Stomach smooth muscle (tissue), 2 donors: ENCODE measurements around the gene SMTNL2.

Source experiments
- H3K27ac ChIP-seq: one replicate; pipeline ENCODE4 v1.7.0; 2013; ENCODE audit warnings: mild to moderate bottlenecking, low read length, inconsistent platforms
- H3K27me3 ChIP-seq, 2 donors: one replicate each; pipeline ENCODE4 v1.7.0; 2013; ENCODE audit warnings: low read length in 2 of 2; ENCODE audit not compliant: insufficient read depth in 2 of 2, control insufficient read depth in 1 of 2
- H3K36me3 ChIP-seq, 2 donors: one replicate each; pipeline ENCODE4 v1.7.0; 2013; ENCODE audit warnings: low read length in 2 of 2; ENCODE audit not compliant: control insufficient read depth in 2 of 2, insufficient read depth in 2 of 2
- H3K4me1 ChIP-seq: one replicate; pipeline ENCODE4 v1.7.0; 2013; ENCODE audit warnings: low read length; ENCODE audit not compliant: control insufficient read depth, insufficient read depth
- H3K4me3 ChIP-seq, 2 donors: one replicate each; pipeline ENCODE4 v1.7.0; 2013; ENCODE audit warnings: low read length in 2 of 2
- H3K9ac ChIP-seq, 2 donors: one replicate each; pipeline ENCODE4 v1.7.0; 2013; ENCODE audit warnings: low read length in 2 of 2, mild to moderate bottlenecking in 1 of 2
- H3K9me3 ChIP-seq, 2 donors: one replicate each; pipeline ENCODE4 v1.7.0; 2013; ENCODE audit warnings: low read length in 2 of 2; ENCODE audit not compliant: control insufficient read depth in 2 of 2
- donor health status: healthy.
- donor health status: Pancreatic carcinoma.

SMTNL2 gene

DNA sequence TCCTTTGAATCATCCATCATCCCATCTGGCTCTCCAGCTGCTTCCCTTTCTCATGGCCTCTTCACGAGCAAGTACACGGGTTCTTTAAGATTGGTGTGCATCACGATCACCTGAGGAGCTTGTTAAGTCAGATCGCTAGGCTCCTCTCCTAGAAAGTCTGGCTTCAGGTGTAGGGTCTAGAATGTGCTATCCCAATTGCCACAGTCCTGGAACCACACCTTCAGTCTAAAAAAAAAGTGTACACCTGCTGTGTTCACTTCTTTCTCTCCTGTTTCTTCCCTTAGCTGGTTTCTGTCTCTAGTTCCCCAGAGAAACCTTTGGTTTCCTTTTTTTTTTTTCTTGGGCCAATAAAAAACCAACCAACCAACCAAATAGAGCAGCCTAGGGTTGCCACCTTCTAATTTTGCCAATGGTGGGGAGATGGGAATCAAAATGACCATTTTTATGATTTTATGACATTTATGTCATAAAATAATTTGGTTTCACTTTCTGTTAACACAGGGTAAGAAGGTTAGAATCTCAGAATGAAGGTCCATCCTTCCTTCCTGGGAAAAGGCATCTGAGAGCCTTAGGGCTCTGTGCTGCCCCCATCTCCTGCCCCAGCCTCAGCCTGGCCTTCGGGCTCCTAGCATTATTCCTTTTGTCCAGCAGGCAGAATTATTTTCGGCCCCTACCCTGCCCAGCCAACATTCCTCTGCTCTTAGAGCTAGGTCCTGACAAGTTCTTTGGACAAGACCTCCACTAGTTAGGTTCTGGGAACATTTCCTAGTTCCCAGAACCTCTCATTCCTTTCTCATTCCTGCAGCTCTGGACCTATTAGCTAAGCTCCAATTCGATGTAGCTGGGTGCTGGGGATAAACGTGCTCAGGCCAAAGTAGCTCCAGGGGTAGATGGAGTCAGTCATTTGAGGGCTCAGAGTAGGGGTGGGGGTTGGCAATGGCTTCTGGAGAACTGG lies 22.0 kb upstream of the SMTNL2 start:
- Histone ChIP-seq H3K27me3 (peaks cover 3 to 6% of the 10 kb centered on the region in 2 donors), H3K9me3 (no peaks in the 10 kb centered on the region), H3K36me3 (no peaks in the 10 kb centered on the region), H3K27ac (no peak overlapping the region), H3K4me1 (no peaks in the 10 kb centered on the region), H3K4me3 (no peak overlapping the region), H3K9ac (no peak overlapping the region)

DNA sequence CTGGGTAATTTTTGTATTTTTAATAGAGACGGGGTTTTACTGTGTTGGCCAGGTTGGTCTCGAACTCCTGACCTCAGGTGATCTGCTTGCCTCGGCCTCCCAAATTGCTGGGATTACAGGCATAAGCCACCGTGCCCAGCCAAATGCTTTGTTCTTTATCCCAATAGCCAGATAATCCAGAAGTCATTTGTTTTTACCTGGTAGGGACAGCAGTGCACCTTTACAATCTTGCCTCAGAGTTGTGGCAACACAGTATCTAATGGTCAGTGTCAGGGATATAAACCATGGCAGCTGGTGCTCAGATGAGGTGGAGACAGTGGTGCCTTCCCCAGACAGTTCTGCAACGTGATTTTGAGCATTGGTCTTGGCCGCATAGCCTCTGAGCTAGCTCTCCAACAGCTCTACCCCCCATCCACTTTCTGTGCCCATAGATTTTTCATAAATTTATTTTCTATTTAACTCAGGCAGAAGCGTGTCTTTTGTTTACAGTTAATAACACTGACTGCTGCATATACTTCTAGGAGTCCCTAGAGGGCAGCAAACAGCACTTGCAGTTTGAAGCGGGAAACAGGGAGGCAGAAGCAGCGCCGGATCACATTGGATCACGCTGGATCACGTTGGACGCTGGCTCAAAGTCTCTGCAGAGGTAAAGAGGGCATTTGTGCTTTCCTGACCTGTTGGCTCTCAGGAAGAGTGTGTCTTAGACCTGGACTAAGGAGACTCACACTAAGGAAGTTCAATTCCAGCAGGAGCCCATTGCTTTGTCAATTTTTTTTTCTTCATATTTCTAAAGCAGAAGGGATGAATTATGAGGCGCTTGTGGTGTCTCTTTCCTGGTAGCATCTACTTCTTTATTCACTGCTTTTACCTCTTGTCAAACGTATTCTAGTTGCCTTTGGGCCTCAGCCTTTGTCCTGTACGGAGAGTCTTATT lies 18.9 kb upstream of the SMTNL2 start:
- Histone ChIP-seq H3K27me3 (peaks cover 5 to 6% of the 10 kb centered on the region in 2 donors), H3K27ac (no peak overlapping the region), H3K36me3 (no peaks in the 10 kb centered on the region), H3K4me3 (peak overlapping the region in 1 of 2 donors; percentile 40), H3K9me3 (no peaks in the 10 kb centered on the region), H3K9ac (no peak overlapping the region), H3K4me1 (no peaks in the 10 kb centered on the region)

DNA sequence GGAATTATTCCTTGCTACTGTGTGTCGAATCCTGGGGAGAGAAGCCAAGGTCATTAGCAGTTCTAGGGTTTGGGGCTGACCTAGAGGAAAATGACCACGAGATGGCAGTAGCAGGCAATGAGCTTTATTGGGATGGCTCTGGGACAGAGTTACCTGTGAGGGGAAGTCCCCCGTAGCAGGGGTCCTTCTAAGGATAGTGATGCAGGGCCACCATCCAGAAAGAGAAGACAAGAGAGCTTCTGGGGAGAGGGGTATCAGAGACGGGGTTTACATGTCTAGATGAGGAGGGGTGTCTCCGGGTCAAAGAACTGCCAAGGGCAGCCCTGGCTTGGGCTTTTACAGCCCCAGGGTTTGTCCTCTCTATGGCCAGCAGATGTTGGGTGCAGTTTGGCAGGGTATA lies 17.5 kb upstream of the SMTNL2 start:
- no peaks in the 10 kb centered on the region for H3K36me3 ChIP-seq
- no peak overlapping the region for H3K4me3 ChIP-seq
- H3K9ac ChIP-seq, result no peak overlapping the region
- no peak overlapping the region for H3K27ac ChIP-seq
- peaks cover 10 to 12% of the 10 kb centered on the region in 2 donors for H3K27me3 ChIP-seq
- H3K4me1 ChIP-seq, result no peaks in the 10 kb centered on the region
- H3K9me3 ChIP-seq, result no peaks in the 10 kb centered on the region

DNA sequence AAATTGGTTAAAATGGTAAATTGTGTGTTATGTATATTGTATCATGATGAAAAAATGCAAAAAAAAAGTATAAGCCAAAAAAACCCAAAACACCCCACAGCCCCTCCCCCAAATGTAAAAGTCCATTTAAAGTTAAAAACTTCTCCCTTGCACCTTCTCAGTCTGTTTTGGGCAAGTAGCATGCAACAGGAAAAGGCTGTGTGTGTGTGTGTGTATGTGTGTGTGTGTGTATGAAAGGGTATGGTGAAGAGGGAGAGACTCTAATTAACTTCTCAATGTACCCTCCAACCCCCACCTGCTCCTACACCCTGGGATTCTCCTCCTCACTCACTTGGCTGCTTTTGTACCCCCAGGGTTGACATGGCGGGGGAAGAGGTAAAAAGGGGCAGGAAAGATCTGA lies 14.7 kb upstream of the SMTNL2 start:
- Histone ChIP-seq H3K36me3 (no peaks in the 10 kb centered on the region), H3K9ac (no peak overlapping the region), H3K4me1 (no peaks in the 10 kb centered on the region), H3K27ac (no peak overlapping the region), H3K9me3 (no peaks in the 10 kb centered on the region), H3K27me3 (peaks cover 6 to 7% of the 10 kb centered on the region in 2 donors), H3K4me3 (no peak overlapping the region)

DNA sequence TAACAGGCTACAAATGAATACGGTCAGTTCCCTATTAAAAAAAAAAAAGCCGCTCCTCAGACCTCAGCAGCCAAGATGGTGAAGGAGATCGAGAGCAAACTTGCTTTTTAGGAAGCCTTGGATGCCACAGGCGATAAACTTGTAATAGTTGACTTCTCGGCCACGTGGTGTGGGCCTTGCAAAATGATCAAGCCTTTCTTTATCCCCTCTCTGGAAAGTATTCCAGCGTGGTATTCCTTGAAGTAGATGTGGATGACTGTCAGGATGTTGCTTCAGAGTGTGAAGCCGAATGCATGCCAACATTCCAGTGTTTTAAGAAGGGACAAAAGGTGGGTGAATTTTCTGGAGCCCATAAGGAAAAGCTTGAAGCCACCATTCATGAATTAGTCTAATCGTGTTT lies 12.2 kb upstream of the SMTNL2 start:
- Histone ChIP-seq H3K9me3 (no peaks in the 10 kb centered on the region), H3K4me3 (no peak overlapping the region), H3K27me3 (peaks cover 6 to 7% of the 10 kb centered on the region in 2 donors), H3K9ac (no peak overlapping the region), H3K36me3 (no peaks in the 10 kb centered on the region), H3K4me1 (no peaks in the 10 kb centered on the region), H3K27ac (no peak overlapping the region)

DNA sequence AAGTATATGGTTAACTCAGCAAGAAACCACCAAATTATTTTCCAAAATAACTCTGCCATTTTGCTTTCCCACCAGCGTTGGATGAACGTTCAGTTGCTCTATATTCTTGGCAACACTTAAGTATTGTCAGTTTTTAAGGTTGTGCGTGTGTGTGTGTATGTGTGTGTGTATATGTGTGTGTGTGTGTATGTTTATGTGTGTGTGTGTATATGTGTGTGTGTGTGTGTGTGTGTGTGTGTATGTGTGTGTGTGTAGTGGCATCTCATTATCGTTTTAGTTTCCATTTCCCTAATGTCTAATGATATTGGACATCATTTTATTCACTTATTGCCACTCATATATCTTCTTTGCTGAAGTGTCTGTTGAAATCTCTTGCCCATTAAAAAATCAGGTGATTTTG lies 11.2 kb upstream of the SMTNL2 start:
- Histone ChIP-seq H3K27ac (no peak overlapping the region), H3K4me3 (no peak overlapping the region), H3K9ac (no peak overlapping the region), H3K36me3 (no peaks in the 10 kb centered on the region), H3K9me3 (no peaks in the 10 kb centered on the region), H3K27me3 (peaks cover 6 to 7% of the 10 kb centered on the region in 2 donors), H3K4me1 (no peaks in the 10 kb centered on the region)

DNA sequence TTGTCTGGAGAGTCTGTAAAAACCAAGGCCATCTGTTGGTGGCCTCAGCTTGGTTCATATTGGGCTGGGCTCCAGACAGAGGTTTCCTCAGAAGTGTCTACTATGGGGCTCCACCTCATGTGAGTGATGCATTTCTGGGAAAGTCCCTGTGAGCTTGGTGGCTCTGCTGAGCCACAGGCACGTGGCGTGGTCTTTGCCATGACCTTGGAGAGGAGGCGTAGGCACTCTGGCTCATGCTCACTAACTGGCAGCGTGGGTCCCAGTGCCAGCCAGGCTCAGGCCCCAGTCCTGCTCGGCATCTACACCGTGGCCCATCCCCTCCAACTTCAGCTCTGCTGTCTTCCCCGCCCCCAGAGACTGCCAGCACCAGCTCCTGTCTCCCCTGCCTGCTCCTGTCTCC lies 10.7 kb upstream of the SMTNL2 start:
- no peak overlapping the region for H3K4me3 ChIP-seq
- no peak overlapping the region for H3K27ac ChIP-seq
- H3K9me3 ChIP-seq, result no peaks in the 10 kb centered on the region
- no peaks in the 10 kb centered on the region for H3K4me1 ChIP-seq
- no peaks in the 10 kb centered on the region for H3K36me3 ChIP-seq
- no peak overlapping the region for H3K9ac ChIP-seq
- peaks cover 6 to 7% of the 10 kb centered on the region in 2 donors for H3K27me3 ChIP-seq

DNA sequence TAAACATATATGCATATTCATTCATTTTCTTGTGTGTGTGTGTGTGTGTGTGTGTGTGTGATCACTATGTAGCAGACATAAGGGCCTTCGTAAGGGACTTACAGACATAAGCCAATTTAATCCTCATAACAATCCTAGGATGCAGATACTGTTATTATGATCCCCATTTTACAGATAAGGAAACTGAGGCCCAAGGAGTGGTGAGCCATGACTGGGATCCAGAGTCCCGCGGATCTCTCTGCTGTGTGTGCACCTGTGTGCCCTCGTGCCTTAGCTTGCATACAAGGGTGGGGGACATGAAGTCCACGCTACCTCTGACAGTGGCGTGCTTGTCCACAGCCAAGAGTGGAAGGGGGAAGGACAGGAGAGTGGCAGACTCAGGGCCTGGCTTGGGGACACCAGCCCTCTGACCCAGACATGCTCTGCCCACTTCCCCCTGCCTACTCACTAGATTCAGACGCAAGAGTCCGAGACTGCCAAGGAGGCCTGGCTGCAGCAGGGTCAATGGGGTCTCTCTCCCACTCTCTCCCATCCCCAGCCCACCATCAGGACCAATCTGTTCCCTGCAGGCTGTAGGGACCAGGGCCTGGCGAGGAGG lies 9.8 kb upstream of the SMTNL2 start:
- Histone ChIP-seq H3K36me3 (no peaks in the 10 kb centered on the region), H3K4me3 (no peak overlapping the region), H3K27me3 (peaks cover 6 to 7% of the 10 kb centered on the region in 2 donors), H3K9ac (no peak overlapping the region), H3K9me3 (no peaks in the 10 kb centered on the region), H3K4me1 (no peaks in the 10 kb centered on the region), H3K27ac (no peak overlapping the region)

DNA sequence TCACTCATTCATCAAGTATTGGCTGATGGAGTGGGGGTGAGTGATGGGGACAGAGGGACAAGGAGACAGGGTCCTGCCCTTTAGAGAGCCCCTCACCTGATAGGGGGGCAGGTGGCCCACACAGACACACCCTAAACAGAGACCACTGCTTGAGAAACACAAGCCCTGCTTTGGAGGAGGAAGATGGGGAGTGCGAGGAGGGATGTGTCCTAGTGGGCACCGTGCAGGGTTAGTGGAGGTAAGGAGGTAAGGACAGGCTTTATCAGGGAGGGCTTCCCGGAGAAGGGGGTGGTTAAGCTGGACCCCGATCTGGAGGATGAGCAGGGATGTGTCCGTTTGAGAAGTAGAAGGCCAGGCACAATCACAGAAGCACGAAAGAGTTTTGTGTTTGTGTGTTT lies 8.2 kb upstream of the SMTNL2 start:
- Histone ChIP-seq H3K4me1 (no peaks in the 10 kb centered on the region), H3K36me3 (no peaks in the 10 kb centered on the region), H3K4me3 (no peak overlapping the region), H3K9ac (no peak overlapping the region), H3K27me3 (peaks cover 2% of the 10 kb centered on the region in 2 donors), H3K9me3 (no peaks in the 10 kb centered on the region), H3K27ac (no peak overlapping the region)

DNA sequence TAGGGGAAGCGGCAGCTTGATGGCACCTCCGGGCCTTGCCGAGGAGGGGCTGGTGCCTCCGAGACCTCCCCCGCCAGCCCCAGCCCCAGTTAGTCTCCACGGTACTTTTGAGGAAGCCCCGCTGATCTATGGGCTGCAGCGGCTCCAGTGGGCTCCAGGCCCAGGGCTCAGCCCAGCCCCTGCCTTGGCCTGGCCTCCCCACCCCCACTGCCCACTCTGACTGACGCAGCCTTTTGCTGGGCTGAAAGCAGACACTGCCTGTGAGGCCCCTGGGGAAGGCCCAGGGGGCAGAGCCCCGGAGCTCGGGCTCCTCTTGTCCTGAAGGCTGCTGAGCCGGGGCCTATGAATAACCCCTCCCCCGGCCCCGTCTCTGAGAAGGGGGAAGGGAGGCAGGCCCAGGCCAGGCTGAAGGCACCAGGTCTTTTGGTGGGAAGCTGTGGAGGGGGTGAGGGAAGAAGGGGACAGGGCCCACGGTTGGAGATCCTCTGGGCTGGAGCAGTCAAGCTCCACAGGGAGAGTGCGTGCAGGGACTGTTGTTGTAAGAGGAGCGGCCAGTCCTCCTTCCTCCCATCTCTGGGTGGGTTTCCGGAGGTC lies 7.5 kb upstream of the SMTNL2 start:
- Histone ChIP-seq H3K27me3 (peaks cover 2% of the 10 kb centered on the region in 2 donors), H3K4me1 (no peaks in the 10 kb centered on the region), H3K9ac (no peak overlapping the region), H3K9me3 (no peaks in the 10 kb centered on the region), H3K4me3 (no peak overlapping the region), H3K36me3 (no peaks in the 10 kb centered on the region), H3K27ac (no peak overlapping the region)
